ENCODE data around the gene PHOSPHO1.

PHOSPHO1 gene

GRCh38 chr17:49218941-49219913, 11.4 kb downstream of the PHOSPHO1 start:
- DNase-seq (ENCODE audit: low read depth): no peak

GRCh38 chr17:49217651-49218413, 12.8 kb downstream of the PHOSPHO1 start:
- no peak for DNase-seq (ENCODE audit: low read depth)

GRCh38 chr17:49216953-49217650, 13.5 kb downstream of the PHOSPHO1 start:
- no peak for DNase-seq (ENCODE audit: low read depth)

GRCh38 chr17:49216482-49216881, 14.1 kb downstream of the PHOSPHO1 start:
- no peak for DNase-seq (ENCODE audit: low read depth)

- no peak for DNase-seq (ENCODE audit: low read depth)
These were observed 15.8 kb downstream of the PHOSPHO1 start for GRCh38 chr17:49214676-49215360.

- no peak for DNase-seq (ENCODE audit: low read depth)
These were observed 16.7 kb downstream of the PHOSPHO1 start for GRCh38 chr17:49213847-49214246.

- no peak for DNase-seq (ENCODE audit: low read depth)
These were observed 17.2 kb downstream of the PHOSPHO1 start for GRCh38 chr17:49213399-49213798.

- DNase-seq (ENCODE audit: low read depth): no peak
These were observed 20.2 kb downstream of the PHOSPHO1 start, which contains the start of the genes ABI3 and GNGT2 for GRCh38 chr17:49210158-49211029. Gene ABI3 (plus strand): TSS chr17:49210707. CDS start chr17:49210725, 18 bp downstream. Gene GNGT2 (minus strand): TSS chr17:49210574. CDS start chr17:49207422, 3,152 bp downstream.

- DNase-seq (ENCODE audit: low read depth): no peak
These were observed 21.5 kb downstream of the PHOSPHO1 start for GRCh38 chr17:49209061-49209571.

GRCh38 chr17:49204516-49204915, 26.1 kb downstream of the PHOSPHO1 start:
- DNase-seq (ENCODE audit: low read depth): no peak

GRCh38 chr17:49203796-49204195, 26.8 kb downstream of the PHOSPHO1 start:
- no peak for DNase-seq (ENCODE audit: low read depth)

GRCh38 chr17:49201481-49201927, 29.1 kb downstream of the PHOSPHO1 start:
- DNase-seq (ENCODE audit: low read depth): no peak

GRCh38 chr17:49200423-49201083, 30.0 kb downstream of the PHOSPHO1 start:
- DNase-seq (ENCODE audit: low read depth): no peak

GRCh38 chr17:49198211-49198610, 32.4 kb downstream of the PHOSPHO1 start:
- no peak for DNase-seq (ENCODE audit: low read depth)

- no peak for DNase-seq (ENCODE audit: low read depth)
These were observed 33.1 kb downstream of the PHOSPHO1 start for GRCh38 chr17:49197346-49197998.

GRCh38 chr17:49196520-49196919, 34.1 kb downstream of the PHOSPHO1 start:
- no peak for DNase-seq (ENCODE audit: low read depth)

- no peak for DNase-seq (ENCODE audit: low read depth)
These were observed 34.8 kb downstream of the PHOSPHO1 start for GRCh38 chr17:49195751-49196150.

- no peak for DNase-seq (ENCODE audit: low read depth)
These were observed 36.3 kb downstream of the PHOSPHO1 start for GRCh38 chr17:49194297-49194607.

Measured in fibroblast of gingiva (primary cell).